ENCODE data around the gene JKAMP.
A peak's percentile ranks its signal among the peaks of the same experiment; 100 is the strongest.
"Not testable (repeated sequence)": the region's sequence is repeated elsewhere in the genome, so short reads cannot be mapped to it uniquely, and the experiment has no call there.

JKAMP gene, protein sequence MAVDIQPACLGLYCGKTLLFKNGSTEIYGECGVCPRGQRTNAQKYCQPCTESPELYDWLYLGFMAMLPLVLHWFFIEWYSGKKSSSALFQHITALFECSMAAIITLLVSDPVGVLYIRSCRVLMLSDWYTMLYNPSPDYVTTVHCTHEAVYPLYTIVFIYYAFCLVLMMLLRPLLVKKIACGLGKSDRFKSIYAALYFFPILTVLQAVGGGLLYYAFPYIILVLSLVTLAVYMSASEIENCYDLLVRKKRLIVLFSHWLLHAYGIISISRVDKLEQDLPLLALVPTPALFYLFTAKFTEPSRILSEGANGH
- 34.9 to 120 (median 71.2) reads per million in 17 experiments for total RNA-seq

DNA sequence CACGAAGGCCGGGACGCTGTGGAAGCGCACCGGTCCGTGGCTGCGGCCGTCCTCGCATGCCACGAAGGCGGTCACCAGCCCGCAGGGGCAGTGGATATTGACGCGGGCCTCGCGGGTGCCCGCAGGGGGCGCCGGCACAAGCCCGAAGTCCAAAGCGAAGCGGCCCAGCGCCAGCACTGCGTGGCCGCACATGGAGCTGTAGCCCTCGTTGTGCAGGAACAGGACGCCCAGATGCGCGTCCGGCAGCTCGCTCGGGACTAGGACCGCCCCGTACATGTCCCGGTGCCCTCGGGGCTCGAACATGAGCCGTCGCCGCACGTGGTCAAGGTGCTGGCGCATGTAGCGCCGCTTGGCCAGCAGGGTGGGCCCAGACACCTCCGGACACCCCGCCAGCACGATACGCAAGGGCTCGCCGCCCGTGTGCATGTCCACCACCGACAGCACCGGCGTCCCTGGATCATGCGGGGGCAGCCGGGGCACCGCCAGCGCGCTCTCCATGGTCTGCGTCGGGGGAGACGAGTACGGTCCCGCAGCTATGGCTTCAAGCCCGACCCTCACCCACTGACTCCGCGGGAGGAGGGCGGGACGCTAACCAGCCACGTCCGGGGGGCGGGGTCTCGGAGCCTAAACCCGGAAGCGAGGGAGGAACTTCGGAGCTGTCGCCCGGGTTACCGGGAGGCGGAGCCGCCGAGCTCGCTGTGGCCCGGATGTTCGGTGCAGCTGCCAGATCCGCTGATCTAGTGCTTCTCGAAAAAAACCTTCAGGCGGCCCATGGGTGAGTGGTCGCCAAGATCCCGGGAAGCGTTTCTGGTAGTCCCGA, at the start of gene JKAMP, which contains the start of gene L3HYPDH:
JKAMP (plus strand) TSS at position 699 of the 820 bp plus-strand sequence; CDS start at position 772, 73 bp downstream.
L3HYPDH (minus strand) TSS at position 590 of the 820 bp plus-strand sequence; CDS start at position 498, 92 bp downstream.
- peak; percentile 96 to 99 (median 98) for DNase-seq

DNA sequence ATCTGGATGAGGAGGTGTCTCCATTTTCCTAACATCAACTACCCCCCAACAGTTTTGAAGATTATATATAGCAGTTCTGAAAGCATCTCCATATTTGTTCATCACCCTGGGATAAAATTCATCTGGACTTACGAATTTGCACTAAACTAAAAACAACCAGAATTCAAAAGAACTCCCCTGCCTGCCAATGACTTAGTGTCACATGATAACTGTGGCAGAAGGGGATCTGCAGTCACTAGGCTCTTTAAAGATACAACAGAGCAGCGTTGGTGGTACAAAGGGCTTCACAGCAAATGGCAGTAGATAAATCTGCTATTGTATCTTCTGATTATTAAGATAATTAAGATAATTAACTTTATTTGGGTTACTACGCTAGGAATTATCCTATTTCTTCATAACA, 49.2 kb upstream of the JKAMP start:
- DNase-seq: no peak

DNA sequence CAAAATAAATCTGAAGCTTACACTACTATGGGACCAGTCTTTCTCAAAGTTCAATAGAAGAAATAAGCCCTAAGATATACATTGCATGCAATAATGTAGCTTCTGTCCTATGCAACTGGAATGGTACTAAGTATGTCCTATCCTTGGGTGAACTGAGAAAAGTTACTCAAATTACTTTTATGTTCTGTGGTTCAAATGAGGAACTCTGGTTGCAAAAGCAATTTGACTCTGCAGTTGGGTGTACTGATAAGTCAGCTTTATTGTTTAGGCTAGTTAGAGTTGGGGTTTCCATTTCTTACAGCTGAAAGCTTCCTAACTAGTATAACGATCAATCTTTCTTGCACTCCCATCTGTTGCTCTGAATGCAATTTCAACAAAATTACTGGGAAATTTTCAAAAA, 48.3 kb upstream of the JKAMP start:
- DNase-seq: peak; percentile 37 to 70 (median 56)

DNA sequence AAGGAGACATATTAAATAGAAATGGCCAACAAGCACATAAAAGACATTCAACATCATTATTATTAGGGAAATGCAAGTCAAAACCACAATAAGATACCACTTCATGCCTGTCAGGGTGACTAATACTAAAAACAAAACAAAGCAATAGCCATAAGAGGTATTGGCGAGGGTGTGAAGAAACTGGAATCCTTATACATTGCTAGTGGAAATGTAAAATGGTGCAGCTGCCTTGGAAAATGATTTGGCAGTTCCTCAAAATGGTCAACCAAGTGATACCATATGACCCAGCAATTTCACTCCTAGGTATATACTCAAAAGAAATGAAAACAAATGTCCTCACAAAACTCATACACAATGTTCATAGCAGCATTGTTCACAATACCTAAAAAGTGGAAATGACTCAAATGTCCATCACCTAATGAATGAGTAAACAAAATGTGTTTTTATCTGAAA, 46.1 kb upstream of the JKAMP start:
- peak in 2 of 4 experiments; percentile 9 to 14 for DNase-seq

DNA sequence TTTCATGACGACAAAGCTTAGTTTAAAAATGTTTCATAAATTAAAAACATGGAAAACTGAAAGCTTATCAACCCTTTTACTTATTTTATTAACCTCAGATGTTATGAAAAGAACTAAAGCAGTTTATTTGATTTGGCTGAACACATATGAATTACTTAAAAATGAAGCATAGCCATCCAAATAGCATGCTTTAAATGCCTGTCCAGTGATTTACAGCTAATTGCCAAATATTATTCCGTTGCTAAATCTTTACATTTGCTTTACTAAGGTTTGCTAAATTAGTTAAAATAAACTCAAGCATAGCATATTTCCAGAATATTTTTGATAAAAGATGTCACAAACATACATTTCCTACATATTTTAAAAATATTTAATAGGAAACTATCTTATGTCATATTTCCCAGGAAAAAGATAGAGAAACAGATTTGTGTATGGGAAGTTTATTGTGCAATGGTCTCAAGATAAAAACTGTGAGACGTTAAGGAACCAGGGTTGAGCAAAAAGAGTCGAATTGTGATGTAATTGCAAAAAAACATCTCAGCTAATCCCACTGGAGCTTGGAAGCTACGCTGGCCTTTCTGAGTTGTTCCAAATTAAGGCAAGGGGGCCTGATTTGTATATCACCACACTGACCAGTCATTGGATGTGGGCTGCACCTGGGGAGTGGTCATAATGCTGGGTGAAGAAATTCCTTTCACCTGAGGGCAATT, 44.9 kb upstream of the JKAMP start:
- peak in 2 of 4 experiments; percentile 23 to 30 for DNase-seq

DNA sequence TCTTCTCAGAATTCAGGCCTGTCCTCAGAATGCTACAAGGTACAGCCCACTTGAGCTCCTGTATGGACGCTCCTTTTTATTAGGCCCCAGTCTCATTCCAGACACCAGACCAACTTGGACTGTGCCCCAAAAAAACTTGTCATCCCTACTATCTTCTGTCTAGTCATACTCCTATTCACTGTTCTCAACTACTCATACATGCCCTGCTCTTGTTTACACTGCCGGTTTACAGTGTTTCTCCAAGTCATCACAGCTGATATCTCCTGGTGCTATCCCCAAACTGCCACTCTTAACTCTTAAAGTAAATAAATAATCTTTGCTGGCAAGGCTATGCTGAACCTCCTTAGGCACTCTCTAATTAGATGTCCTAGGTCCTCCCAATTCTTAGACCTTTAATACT, 35.6 kb upstream of the JKAMP start:
- DNase-seq: not testable (repeated sequence)

DNA sequence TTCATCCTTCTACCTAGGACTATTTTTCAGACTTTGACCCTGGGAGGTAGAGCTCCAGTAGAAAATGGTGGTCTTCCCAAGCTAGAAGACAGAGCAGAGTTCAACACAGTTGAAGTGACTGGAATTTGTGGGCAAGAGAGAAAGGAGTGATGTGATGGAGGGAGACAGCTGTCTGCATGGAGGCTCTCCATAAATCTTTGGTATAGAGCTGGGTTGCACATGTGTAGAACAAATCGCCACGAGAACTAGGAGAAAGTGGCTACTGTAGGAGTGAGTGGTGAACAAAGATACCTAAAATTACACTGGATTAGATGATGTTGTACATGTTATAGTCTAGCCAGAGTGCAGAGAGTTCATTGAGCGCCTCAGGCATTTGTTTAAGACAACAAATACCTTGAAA, 33.6 kb upstream of the JKAMP start:
- DNase-seq: no peak

DNA sequence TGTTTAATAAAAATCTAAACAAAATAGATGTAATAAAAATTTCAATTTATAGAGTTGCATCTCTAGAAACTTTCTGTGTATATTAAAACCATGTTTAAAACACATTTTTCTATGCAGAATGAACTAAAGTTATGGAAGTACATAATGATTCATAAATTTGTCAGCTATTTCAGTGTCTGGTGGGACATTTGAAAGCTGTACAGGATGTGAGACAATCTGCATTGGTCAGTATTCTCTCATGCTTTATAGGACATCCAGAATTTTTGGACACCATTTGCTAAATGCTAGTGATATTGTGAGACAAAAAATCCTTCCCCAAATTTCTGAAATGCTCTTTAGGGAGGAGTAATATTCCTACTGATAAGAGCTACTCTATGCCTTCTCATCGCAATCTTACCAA, 32.5 kb upstream of the JKAMP start:
- no peak for DNase-seq

DNA sequence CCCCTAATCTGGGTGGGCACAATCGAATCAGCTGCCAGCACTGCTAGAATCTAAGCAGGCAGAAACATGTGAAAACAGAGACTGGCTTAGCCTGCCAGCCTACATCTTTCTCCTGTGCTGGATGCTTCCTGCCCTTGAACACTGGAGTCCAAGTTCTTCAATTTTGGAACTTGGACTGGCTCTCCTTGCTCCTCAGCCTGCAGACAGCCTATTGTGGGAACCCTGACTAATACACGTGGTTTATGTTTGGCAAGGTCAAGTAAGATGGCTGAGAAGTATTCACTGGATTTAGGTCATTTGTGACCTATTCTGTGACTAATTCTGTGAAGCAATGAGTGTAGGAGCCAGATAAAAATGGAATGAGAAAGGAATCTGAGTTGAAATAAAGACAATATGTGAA, 30.2 kb upstream of the JKAMP start:
- peak in 3 of 4 experiments; percentile 8 to 45 (median 15) for DNase-seq

DNA sequence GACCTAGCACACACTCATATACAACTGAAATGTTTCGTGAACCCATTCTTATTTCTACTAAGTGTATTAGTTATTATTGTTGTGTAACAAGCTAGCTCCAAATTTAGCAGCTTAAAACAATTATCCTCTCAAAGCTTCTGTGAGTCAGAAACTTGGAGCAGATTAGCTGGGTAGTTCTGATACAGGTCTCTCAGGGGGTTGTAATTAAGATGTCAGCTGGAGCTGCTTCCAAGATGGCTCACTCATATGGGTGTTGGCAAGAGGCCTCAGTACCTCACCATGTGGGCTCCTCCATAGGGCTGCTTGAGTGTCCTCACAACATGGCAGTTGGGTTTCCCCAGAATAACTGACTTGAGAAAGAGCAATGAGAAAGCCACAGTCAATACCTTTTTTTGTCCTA, 28.9 kb upstream of the JKAMP start:
- DNase-seq: no peak

DNA sequence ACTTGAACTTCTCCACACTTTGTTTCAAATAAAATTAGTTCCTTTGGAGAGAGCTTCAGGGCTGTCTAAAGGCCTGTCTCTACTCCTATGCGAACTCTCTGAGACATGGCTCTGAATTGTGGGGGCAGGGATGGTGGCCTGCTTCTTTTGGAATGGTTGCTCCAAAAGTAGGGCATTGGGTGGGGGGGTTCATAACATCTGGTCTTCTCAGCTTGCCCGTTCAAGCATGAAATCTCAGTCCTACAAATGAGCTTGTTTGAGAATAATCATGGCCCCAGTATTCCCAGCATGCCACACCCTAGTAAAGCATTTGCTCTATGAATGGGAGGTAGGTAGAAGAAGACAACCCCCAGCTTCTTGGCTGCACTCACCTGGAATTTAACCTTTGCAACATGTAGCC, 25.8 kb upstream of the JKAMP start:
- no peak for DNase-seq

DNA sequence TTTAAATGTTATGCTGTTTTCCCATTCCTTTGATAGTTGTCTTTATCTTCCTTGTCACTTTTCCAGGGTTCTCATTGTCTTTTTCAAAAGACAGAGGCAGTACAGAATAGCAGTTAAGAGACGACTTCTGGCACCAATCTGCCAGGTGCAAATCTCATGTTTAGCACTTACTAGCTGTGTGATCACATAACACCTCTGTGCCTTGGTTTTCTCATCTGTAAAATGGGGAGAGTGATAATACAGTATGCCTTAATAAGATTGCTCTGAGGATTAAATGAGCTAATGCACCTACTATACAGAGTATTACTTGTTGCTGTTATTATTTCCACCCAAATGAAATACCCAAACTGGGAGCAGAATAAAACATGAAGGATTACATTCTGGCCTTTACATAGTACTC, 23.9 kb upstream of the JKAMP start:
- no peak for DNase-seq

DNA sequence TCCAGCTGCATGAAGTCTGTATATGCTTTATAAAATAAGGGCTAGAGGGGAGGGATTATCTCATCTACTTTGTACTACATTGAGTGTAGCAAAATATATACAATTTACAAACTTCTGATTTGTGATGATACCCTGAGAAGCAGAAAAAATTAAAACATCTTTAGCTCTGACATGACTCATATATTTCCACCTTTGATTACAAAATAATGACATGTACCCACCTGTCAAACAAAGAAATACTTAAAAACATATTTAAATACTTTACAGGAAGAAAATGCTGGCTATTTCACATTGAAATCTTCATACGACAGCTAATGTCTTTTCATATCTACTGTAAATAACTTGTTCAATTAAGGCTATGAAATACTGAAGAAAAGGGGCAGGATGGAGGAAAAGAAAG, 22.4 kb upstream of the JKAMP start:
- no peak for DNase-seq

DNA sequence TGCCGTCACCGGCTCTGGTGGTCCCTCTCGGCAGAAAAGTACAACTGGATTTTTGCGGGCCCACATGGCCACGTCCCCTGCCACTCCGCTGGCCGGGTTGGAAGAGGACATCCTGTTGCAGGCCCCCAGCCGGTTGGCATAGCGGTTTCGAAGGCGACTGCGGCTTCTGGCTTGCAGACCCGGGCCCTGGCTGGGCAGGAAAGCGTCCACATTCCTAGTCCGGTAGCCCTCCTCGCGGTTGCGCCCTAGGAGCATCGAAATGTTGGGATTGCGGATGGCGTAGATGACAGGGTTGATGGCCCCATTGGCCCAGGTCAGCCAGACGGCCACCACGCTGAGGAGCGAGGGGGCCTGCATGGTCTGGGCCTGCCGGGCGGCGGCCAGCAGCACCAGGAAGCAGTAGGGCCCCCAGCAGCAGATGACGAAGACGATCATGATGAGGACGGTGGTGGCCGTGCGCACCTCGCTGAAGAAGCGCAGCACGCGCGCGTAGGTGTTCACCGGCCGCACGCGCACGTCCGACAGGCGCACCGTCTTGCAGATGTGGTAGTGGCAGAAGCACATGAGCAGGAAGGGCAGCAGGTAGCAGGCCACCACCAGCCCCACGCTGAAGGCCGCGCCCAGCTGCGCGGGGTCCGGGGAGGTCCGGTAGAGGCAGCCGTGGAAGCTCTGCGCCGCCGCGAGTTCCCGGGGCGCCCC, 20.4 kb upstream of the JKAMP start:
- no peak for DNase-seq

DNA sequence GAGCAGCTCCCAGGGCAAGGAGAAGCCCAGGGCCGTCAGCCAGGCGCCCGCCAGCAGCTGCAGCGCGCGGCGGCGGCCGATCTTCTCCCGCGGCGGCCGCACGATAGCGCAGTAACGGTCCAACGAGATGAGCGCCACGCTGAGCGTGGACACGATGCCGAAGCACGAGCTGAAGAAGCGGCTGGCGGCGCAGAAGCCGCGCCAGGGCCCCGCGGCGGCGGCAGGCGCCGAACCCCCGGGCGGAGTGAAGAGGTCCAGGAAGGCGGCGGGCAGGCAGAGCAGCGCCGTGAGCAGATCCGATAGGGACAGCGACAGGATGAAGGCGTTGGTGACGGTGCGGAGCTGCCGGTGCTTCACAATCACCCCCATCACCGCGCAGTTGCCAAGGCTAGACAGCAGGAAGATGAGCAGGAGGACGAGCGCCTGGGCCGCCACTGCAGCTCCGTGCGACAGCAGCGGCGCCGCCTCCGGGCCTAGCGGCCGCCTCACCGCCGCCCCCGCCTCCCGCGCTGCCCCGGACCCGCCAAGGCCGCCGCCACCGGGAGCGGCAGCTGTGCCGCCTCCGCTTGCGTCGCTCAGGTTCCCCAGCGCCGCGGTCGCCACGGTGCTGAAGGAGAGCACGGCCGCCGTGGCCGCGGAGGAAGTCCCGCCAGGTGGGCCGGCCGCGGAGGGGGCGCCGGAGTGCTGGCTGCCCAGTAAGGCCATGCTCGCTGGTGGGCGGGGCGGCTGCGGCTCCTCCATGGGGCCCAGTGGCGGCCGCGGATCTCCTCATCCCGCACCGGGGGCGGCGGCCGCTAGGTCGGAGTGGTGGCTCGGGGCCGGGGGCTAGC, 19.6 kb upstream of the JKAMP start:
- DNase-seq: peak; percentile 19 to 63 (median 45)

DNA sequence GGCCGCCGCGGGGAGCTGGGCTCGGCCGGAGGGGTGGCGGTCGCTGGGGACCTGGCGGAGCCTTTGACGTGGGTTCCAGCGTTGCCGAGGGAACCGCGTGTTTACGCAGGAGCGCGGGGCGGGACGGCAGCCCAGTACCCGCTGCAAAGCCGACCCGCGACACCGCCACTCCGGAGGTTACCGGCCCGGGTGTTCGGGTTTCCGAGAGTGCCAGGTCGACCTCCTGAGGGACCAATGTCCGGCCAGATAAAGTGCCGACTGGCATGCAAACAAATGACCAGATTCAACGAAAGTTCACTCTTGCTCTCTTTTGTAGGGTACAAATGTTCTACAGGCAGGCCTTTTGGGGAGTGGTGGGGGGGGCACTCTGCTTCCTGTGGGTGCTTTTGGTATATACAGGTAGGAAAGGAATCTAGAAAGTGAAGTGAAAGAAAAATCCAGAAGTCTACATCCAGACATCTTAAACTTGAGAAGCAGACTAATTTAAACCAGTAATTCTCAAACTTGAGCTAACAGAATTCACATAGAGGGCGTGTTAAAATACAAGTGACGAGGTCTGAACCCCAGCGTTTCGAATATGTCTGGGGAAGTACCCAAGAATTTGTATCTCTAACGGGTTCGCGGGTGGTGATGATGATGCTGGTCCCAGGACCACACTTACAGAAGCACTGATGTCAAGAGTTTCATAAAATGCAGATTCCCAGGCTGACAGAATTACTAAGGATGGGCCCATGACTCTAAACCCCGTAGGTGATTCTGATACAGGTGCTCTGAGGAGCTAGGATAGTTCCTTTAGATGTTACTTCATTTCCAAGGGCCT, 18.8 kb upstream of the JKAMP start, which contains the start of gene GPR135:
GPR135 (minus strand) TSS at position 65 of the 820 bp plus-strand sequence. CDS start 154 bp downstream, outside the sequence.
- no peak for DNase-seq

DNA sequence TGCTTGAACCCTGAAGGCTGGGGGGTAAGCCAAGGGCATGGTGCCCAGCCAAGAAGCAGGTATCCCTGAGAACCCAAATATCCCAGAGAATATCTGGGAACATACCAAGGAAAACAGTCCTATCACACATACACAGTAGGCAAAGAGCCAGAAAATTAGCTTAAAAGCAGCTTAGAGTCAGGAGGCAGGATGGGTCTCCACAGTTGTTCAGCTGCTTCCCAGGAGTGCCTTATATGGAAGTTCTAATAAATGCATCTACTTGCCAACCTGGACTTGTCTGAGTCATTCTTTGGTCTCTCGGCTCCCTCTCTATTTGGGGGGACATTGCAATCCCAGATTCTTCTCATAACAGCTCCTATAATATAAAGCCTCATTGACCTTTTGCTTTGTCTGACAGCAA, 10.1 kb upstream of the JKAMP start:
- DNase-seq: no peak

DNA sequence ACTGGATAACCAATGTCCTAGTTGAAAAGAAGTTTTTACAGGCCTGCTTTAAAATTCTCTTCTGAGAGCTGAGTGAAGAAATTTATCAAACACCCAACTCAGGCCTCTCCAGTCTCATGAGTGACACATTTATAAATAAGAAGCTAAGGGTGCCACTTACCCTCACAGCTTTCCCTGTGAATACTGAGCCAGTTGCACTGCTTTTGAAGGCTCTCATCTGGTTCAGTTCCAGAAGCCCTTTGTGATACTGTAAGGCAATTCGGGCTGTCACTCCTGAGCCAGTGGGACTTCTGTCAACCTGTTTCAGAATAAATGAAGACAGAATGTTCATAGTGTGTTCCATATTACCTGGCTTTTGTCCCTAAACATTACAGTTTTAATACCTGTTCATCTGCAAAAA, 8.6 kb upstream of the JKAMP start:
- DNase-seq: no peak

DNA sequence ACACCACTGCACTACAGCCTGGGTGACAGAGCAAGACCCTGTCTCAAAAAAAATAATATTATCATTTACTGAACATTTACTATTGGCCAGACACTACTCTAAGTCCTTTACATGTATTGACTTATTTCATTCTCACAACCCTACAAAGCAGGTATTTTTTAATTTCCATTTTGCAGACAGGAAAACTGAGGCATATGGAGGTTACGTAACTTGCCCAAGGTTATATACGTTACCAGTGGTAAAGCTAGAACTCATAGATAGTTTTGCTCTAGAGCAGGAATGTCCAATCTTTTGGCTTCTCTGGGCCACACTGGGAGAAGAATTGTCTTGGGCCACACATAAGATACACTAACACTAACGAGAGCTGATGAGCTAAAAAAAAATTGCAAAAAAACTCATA, 5.8 kb upstream of the JKAMP start:
- no peak for DNase-seq

DNA sequence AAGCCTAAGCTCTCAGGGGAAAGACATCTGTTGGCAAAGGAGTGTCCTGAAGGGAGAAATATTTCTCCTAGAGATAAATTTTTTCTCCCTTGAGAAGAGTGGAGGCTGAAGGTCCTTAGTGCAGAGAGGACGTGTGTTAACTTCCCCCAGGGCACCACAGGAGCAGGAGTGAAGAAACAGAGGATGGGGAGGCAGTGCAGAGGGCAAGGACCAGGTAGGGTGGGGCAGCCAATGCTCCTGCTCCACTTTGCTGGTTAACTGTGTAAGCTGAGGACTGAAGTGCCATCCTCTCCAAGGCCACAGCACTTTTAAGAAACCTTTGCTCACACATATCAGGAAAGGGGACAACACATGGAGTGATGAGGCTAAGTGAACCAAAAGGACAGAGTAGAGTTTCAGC, 4.2 kb upstream of the JKAMP start:
- DNase-seq: no peak

Measured in suppressor macrophage (primary cell).